ENCODE measurements around the gene VWA2. TPM values are rescaled to one million over a fixed set of nuclear protein-coding genes. Genes with fewer than 3 reads are reported as not detected.

VWA2 gene, protein sequence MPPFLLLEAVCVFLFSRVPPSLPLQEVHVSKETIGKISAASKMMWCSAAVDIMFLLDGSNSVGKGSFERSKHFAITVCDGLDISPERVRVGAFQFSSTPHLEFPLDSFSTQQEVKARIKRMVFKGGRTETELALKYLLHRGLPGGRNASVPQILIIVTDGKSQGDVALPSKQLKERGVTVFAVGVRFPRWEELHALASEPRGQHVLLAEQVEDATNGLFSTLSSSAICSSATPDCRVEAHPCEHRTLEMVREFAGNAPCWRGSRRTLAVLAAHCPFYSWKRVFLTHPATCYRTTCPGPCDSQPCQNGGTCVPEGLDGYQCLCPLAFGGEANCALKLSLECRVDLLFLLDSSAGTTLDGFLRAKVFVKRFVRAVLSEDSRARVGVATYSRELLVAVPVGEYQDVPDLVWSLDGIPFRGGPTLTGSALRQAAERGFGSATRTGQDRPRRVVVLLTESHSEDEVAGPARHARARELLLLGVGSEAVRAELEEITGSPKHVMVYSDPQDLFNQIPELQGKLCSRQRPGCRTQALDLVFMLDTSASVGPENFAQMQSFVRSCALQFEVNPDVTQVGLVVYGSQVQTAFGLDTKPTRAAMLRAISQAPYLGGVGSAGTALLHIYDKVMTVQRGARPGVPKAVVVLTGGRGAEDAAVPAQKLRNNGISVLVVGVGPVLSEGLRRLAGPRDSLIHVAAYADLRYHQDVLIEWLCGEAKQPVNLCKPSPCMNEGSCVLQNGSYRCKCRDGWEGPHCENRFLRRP
- 2.2 and 3.8 TPM in 2 replicates for total RNA-seq

DNA sequence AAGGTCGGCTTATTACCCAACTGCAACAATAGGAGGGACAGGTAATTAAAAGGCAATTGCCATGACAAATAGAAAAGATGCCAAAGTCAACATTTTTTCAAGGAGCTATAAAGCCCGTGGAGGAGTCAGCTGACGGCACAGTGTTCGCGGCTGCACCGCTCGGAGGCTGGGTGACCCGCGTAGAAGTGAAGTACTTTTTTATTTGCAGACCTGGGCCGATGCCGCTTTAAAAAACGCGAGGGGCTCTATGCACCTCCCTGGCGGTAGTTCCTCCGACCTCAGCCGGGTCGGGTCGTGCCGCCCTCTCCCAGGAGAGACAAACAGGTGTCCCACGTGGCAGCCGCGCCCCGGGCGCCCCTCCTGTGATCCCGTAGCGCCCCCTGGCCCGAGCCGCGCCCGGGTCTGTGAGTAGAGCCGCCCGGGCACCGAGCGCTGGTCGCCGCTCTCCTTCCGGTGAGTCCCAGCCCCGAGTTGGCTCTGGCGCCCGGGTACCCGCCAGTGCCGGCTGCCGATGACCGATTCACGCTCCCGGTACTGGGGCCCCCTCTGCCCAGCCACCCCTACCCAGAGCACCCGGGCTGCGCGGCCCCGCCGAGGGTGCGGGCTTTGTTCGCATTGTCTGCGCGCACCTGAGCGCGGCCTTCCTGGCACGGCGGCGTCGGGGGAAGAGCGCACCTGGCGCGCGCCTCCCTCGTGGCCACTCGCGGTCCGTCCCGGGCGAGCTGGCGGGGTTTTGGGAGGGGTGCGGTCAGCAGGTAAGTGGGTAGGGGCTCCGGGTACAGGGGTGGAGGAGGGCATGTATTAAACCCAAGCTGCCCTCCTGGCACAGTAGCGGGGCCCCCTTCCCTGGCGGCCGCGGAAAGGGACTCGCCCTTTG, at the start of gene VWA2:
Gene VWA2 (plus strand): TSS at position 138 of the 877 bp plus-strand sequence. CDS start 9,460 bp downstream, outside the sequence.
- Histone ChIP-seq H3K36me3 (ENCODE audit: control insufficient read depth, insufficient read depth, low read length) (no peaks in the 10 kb centered on the region), H3K27me3 (ENCODE audit: control insufficient read depth, insufficient read depth, low read length) (peaks cover 31% of the 10 kb centered on the region), H3K4me3 (ENCODE audit: low read depth, low read length) (peak within 1 kb of the TSS; percentile 41)
- TF ChIP-seq, protein P1, sequence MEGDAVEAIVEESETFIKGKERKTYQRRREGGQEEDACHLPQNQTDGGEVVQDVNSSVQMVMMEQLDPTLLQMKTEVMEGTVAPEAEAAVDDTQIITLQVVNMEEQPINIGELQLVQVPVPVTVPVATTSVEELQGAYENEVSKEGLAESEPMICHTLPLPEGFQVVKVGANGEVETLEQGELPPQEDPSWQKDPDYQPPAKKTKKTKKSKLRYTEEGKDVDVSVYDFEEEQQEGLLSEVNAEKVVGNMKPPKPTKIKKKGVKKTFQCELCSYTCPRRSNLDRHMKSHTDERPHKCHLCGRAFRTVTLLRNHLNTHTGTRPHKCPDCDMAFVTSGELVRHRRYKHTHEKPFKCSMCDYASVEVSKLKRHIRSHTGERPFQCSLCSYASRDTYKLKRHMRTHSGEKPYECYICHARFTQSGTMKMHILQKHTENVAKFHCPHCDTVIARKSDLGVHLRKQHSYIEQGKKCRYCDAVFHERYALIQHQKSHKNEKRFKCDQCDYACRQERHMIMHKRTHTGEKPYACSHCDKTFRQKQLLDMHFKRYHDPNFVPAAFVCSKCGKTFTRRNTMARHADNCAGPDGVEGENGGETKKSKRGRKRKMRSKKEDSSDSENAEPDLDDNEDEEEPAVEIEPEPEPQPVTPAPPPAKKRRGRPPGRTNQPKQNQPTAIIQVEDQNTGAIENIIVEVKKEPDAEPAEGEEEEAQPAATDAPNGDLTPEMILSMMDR (IDR thresholded peaks at IDR 0.05; ENCODE audit: insufficient read depth, low read length, poor library complexity, severe bottlenecking): peak; percentile 26
- no peak for DNase-seq (ENCODE audit: low read depth)

DNA sequence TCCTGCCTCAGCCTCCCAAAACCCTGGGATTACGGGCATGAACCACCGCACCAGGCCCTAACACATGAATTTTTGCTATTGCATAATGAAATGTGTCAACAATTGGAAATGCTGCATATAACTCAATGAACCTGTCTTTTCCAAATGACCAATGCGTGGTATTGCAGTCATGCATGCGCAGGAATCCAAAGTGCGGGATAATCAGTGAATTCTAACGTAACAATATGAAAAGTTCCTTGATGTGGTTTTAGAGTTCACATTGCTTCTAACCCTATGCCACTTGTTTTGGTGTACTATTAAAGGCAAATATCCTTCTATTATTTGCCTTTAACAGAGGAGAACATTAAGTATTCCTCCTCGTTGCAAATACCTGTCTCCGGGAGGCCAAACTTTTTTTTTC, 49.4 kb upstream of the VWA2 start:
- TF ChIP-seq, protein P1 (IDR thresholded peaks at IDR 0.05; ENCODE audit: insufficient read depth, low read length, poor library complexity, severe bottlenecking): no peak
- no peak for DNase-seq (ENCODE audit: low read depth)
- H3K27me3 ChIP-seq (ENCODE audit: control insufficient read depth, insufficient read depth, low read length): no peaks in the 10 kb centered on the region
- no peak overlapping the region for H3K4me3 ChIP-seq (ENCODE audit: low read depth, low read length)
- no peaks in the 10 kb centered on the region for H3K36me3 ChIP-seq (ENCODE audit: control insufficient read depth, insufficient read depth, low read length)

DNA sequence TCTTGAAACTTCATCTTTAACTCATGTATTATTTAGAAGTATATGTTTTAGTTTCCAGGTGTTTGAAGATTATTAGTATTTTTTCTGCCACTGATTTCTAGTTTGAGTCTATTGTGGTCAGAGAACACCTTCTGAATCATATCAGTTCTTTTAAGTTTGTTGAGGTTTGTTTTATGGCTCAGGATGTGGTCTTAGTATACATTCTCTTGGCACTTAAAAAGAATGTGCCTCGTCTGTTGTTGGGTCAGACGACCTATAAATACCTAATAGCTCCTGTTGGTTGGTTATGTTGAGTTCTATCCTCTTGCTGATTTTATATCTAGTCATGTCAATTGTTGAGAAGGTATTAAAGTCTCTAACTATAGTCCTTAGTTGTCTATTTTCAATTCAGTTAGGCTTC, 44.0 kb upstream of the VWA2 start:
- Histone ChIP-seq H3K27me3 (ENCODE audit: control insufficient read depth, insufficient read depth, low read length) (no peaks in the 10 kb centered on the region), H3K36me3 (ENCODE audit: control insufficient read depth, insufficient read depth, low read length) (no peaks in the 10 kb centered on the region), H3K4me3 (ENCODE audit: low read depth, low read length) (no peak overlapping the region)
- TF ChIP-seq, protein P1 (IDR thresholded peaks at IDR 0.05; ENCODE audit: insufficient read depth, low read length, poor library complexity, severe bottlenecking): no peak
- DNase-seq (ENCODE audit: low read depth): no peak

DNA sequence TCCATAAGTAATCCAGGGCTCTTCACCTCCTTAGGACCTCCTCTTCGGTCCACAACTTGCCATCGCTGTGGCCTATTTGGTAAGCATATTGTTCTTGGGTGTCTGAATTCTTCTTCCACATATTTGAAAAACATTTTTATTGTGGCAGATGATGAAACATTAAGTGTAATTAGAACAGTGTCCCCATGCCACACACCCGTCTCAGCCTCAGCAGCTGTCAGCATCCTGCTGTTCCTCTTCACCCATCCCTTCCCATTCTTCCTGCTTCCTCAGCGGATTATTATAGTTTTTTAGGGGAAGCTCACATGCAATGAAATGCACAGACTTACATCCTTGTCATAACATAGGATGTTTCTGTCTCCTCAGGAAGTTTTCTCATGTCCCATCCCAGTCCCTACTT, 39.8 kb upstream of the VWA2 start:
- TF ChIP-seq, protein P1 (IDR thresholded peaks at IDR 0.05; ENCODE audit: insufficient read depth, low read length, poor library complexity, severe bottlenecking): no peak
- Histone ChIP-seq H3K4me3 (ENCODE audit: low read depth, low read length) (no peak overlapping the region), H3K27me3 (ENCODE audit: control insufficient read depth, insufficient read depth, low read length) (no peaks in the 10 kb centered on the region), H3K36me3 (ENCODE audit: control insufficient read depth, insufficient read depth, low read length) (no peaks in the 10 kb centered on the region)
- DNase-seq (ENCODE audit: low read depth): no peak

DNA sequence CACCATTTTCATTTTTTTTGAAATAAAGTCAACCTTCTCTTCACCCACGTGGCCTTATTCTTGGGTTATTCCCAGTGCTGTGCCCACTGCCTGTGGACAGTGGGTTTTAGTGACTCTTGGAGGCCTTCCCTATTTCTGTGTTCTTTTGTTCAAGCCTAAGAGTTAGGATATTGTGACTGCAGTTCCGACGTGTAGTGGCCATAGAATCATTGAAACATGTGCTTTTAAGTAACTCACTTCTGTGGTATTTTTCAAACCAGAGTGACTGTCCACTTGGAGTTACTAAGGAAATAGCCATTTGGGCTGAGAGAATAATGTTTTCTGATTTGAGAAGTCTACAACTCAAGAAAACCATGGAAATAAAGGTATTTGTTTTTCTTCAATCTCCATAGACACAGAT, 36.2 kb upstream of the VWA2 start:
- DNase-seq (ENCODE audit: low read depth): no peak
- Histone ChIP-seq H3K36me3 (ENCODE audit: control insufficient read depth, insufficient read depth, low read length) (no peaks in the 10 kb centered on the region), H3K4me3 (ENCODE audit: low read depth, low read length) (no peak overlapping the region), H3K27me3 (ENCODE audit: control insufficient read depth, insufficient read depth, low read length) (no peaks in the 10 kb centered on the region)
- TF ChIP-seq, protein P1 (IDR thresholded peaks at IDR 0.05; ENCODE audit: insufficient read depth, low read length, poor library complexity, severe bottlenecking): no peak
